HEK293 (cell line): Measurements from ENCODE around the gene NTRK3.

Experiments
- CTCF ChIA-PET: fragments of 350-600 bp; formaldehyde crosslinking; extraction: SDS; loops from one replicate; lab custom pipeline; 2021; ENCODE audit warnings: antibody characterized with exemption; lab: Yijun Ruan, JAX
- POLR2A ChIA-PET: fragments of 300-600 bp; formaldehyde crosslinking; extraction: SDS; loops from one replicate; lab custom pipeline; 2020; ENCODE audit warnings: antibody characterized with exemption, inconsistent platforms; lab: Yijun Ruan, JAX
- H3K27ac ChIP-seq: fragments of 200-500 bp; sonication (Bioruptor generic); 2 replicates; pipeline ENCODE4 v1.5.1; 2014; ENCODE audit warnings: low read depth, low read length, control low read depth, inconsistent platforms; ENCODE audit errors: extremely low read depth
- H3K36me3 ChIP-seq, 2 experiments: fragments of 200-500 bp in 1 of 2; sonication (Bioruptor generic) in 1 of 2; 1 replicate in 1 of 2; 2 replicates in 1 of 2; pipeline ENCODE4 v1.5.1; 2014 to 2017; ENCODE audit warnings: inconsistent platforms in 2 of 2, low read length in 2 of 2; ENCODE audit not compliant: control insufficient read depth in 2 of 2, insufficient read depth in 1 of 2
- H3K4me1 ChIP-seq: fragments of 200-500 bp; sonication (Bioruptor generic); 2 replicates; pipeline ENCODE4 v1.5.1; 2014; ENCODE audit warnings: mild to moderate bottlenecking, low read length, inconsistent platforms; ENCODE audit not compliant: control insufficient read depth, insufficient read depth
- H3K4me3 ChIP-seq: 2 replicates; pipeline ENCODE4 v1.5.1; 2011; ENCODE audit warnings: low read depth, mild to moderate bottlenecking, control low read depth, low read length, moderate library complexity
- H3K9me3 ChIP-seq: fragments of 200-500 bp; sonication (Bioruptor generic); 2 replicates; pipeline ENCODE4 v1.5.1; 2014; ENCODE audit warnings: low read depth, low read length, inconsistent platforms; ENCODE audit not compliant: control insufficient read depth, insufficient read depth
- BCL11B ChIP-seq: fragments of 450-650 bp; formaldehyde crosslinking; IDR thresholded peaks from 2 replicates; pipeline ENCODE4 v1.5.1; 2016; ENCODE audit warnings: low read depth, missing biosample characterization, missing genetic modification characterization
- GLI4 ChIP-seq: fragments of 450-650 bp; formaldehyde crosslinking; IDR thresholded peaks from 2 replicates; pipeline ENCODE4 v1.5.1; 2016; ENCODE audit warnings: missing biosample characterization, missing genetic modification characterization
- REST ChIP-seq: fragments of 450-650 bp; formaldehyde crosslinking; IDR thresholded peaks from 2 replicates; pipeline ENCODE4 v1.5.1; 2016; ENCODE audit warnings: missing biosample characterization, missing genetic modification characterization
- SCRT1 ChIP-seq: fragments of 450-650 bp; formaldehyde crosslinking; IDR thresholded peaks from 2 replicates; pipeline ENCODE4 v1.5.1; 2016; ENCODE audit warnings: missing biosample characterization, missing genetic modification characterization, borderline replicate concordance
- SETDB1 ChIP-seq: IDR thresholded peaks from one replicate; pipeline ENCODE4 v1.6.1; 2017; ENCODE audit warnings: mild to moderate bottlenecking, low read length, moderate library complexity, mixed read lengths; ENCODE audit not compliant: insufficient read length
- ZNF169 ChIP-seq: fragments of 450-650 bp; formaldehyde crosslinking; IDR thresholded peaks from 2 replicates; pipeline ENCODE4 v1.5.1; 2016; ENCODE audit warnings: missing biosample characterization, missing genetic modification characterization
- ZNF2 ChIP-seq: fragments of 450-650 bp; formaldehyde crosslinking; IDR thresholded peaks from 2 replicates; pipeline ENCODE4 v1.5.1; 2016; ENCODE audit warnings: missing biosample characterization, missing genetic modification characterization
- ZNF223 ChIP-seq: fragments of 450-650 bp; formaldehyde crosslinking; IDR thresholded peaks from 2 replicates; pipeline ENCODE4 v1.5.1; 2016; ENCODE audit warnings: missing biosample characterization, missing genetic modification characterization
- ZNF239 ChIP-seq: fragments of 450-650 bp; formaldehyde crosslinking; IDR thresholded peaks from 2 replicates; pipeline ENCODE4 v1.5.1; 2016; ENCODE audit warnings: missing biosample characterization, missing genetic modification characterization
- ZNF248 ChIP-seq: fragments of 450-650 bp; formaldehyde crosslinking; IDR thresholded peaks from 2 replicates; pipeline ENCODE4 v1.5.1; 2017; ENCODE audit warnings: missing biosample characterization, missing genetic modification characterization
- ZNF26 ChIP-seq: fragments of 450-650 bp; formaldehyde crosslinking; IDR thresholded peaks from 2 replicates; pipeline ENCODE4 v1.5.1; 2016; ENCODE audit warnings: missing biosample characterization, missing genetic modification characterization
- ZNF266 ChIP-seq: fragments of 450-650 bp; formaldehyde crosslinking; IDR thresholded peaks from 2 replicates; pipeline ENCODE4 v1.5.1; 2016; ENCODE audit warnings: missing biosample characterization, missing genetic modification characterization, low read depth
- ZNF510 ChIP-seq: fragments of 450-650 bp; formaldehyde crosslinking; IDR thresholded peaks from 2 replicates; pipeline ENCODE4 v1.5.1; 2018; ENCODE audit warnings: mild to moderate bottlenecking, missing genetic modification characterization, missing biosample characterization; ENCODE audit not compliant: insufficient replicate concordance
- ZNF549 ChIP-seq: fragments of 450-650 bp; IDR thresholded peaks from 2 replicates; pipeline ENCODE4 v1.5.1; 2018; ENCODE audit warnings: missing biosample characterization, missing genetic modification characterization, mild to moderate bottlenecking, inconsistent platforms, moderate library complexity
- ZNF561 ChIP-seq: fragments of 450-650 bp; IDR thresholded peaks from 2 replicates; pipeline ENCODE4 v1.5.1; 2018; ENCODE audit warnings: missing biosample characterization, missing genetic modification characterization, borderline replicate concordance
- ZNF571 ChIP-seq: fragments of 450-650 bp; formaldehyde crosslinking; IDR thresholded peaks from 2 replicates; pipeline ENCODE4 v1.5.0; 2017; ENCODE audit warnings: missing biosample characterization, missing genetic modification characterization
- ZNF610 ChIP-seq: fragments of 450-650 bp; formaldehyde crosslinking; IDR thresholded peaks from 2 replicates; pipeline ENCODE4 v1.5.1; 2016; ENCODE audit warnings: missing biosample characterization, missing genetic modification characterization, borderline replicate concordance
- ZNF639 ChIP-seq: fragments of 450-650 bp; formaldehyde crosslinking; IDR thresholded peaks from 2 replicates; pipeline ENCODE4 v1.5.1; 2016; ENCODE audit warnings: missing biosample characterization, missing genetic modification characterization
- ZNF658 ChIP-seq: fragments of 450-650 bp; formaldehyde crosslinking; IDR thresholded peaks from 2 replicates; pipeline ENCODE4; 2016; ENCODE audit warnings: missing biosample characterization, missing genetic modification characterization
- ZNF76 ChIP-seq: fragments of 450-650 bp; formaldehyde crosslinking; IDR thresholded peaks from 2 replicates; pipeline ENCODE4; 2016; ENCODE audit warnings: low read depth, missing biosample characterization, missing genetic modification characterization, borderline replicate concordance
- ZNF776 ChIP-seq: fragments of 450-650 bp; formaldehyde crosslinking; IDR thresholded peaks from 2 replicates; pipeline ENCODE4 v1.5.0; 2017; ENCODE audit warnings: missing biosample characterization, missing genetic modification characterization, borderline replicate concordance
- ZNF777 ChIP-seq: fragments of 450-650 bp; formaldehyde crosslinking; IDR thresholded peaks from 2 replicates; pipeline ENCODE4 v1.5.1; 2017; ENCODE audit warnings: missing biosample characterization, missing genetic modification characterization, borderline replicate concordance
- ZSCAN16 ChIP-seq: fragments of 450-650 bp; formaldehyde crosslinking; IDR thresholded peaks from 2 replicates; pipeline ENCODE4 v1.5.1; 2016; ENCODE audit warnings: missing biosample characterization, missing genetic modification characterization
- ZSCAN18 ChIP-seq: fragments of 450-650 bp; formaldehyde crosslinking; IDR thresholded peaks from 2 replicates; pipeline ENCODE4 v1.5.1; 2016; ENCODE audit warnings: missing biosample characterization, missing genetic modification characterization
- ZXDB ChIP-seq: fragments of 450-650 bp; formaldehyde crosslinking; IDR thresholded peaks from 2 replicates; pipeline ENCODE4 v1.5.1; 2016; ENCODE audit warnings: missing biosample characterization, missing genetic modification characterization

Gene NTRK3

GRCh38 chr15:88166082-88166993 lies 90.2 kb downstream of the NTRK3 start:
- ChIA-PET POLR2A (no interaction called here), CTCF (interaction anchor here (0.6 to 1.1 kb wide), 4 partner anchors 8 to 138 kb away, joined by 3 read pairs; no protein-coding TSS in a partner anchor)
- TF ChIP-seq ZNF169 (no peak), BCL11B (no peak), ZNF510 (tag by site-specific recombination) (no peak), REST (tag by site-specific recombination) (peak; percentile 90), ZNF26 (tag by site-specific recombination) (no peak), ZNF777 (tag by site-specific recombination) (no peak), ZNF248 (tag by site-specific recombination) (no peak)
- H3K27ac ChIP-seq, result no peak overlapping the region
- no peaks in the 10 kb centered on the region for H3K9me3 ChIP-seq
- no peaks in the 10 kb centered on the region for H3K4me1 ChIP-seq
- no peaks in the 10 kb centered on the region for H3K36me3 ChIP-seq
- no peak overlapping the region for H3K4me3 ChIP-seq

- ChIA-PET POLR2A (no interaction called here), CTCF (no interaction called here)
- Histone ChIP-seq H3K27ac (no peak overlapping the region), H3K36me3 (no peaks in the 10 kb centered on the region), H3K4me3 (no peak overlapping the region), H3K9me3 (no peaks in the 10 kb centered on the region), H3K4me1 (no peaks in the 10 kb centered on the region)
- TF ChIP-seq SCRT1 (tag by site-specific recombination) (no peak), ZNF266 (no peak), ZNF776 (tag by site-specific recombination) (no peak), ZNF561 (tag by site-specific recombination) (no peak), ZNF239 (no peak), ZSCAN16 (tag by site-specific recombination) (no peak), ZNF639 (tag by site-specific recombination) (no peak)
Observed at GRCh38 chr15:88161636-88162035, 94.9 kb downstream of the NTRK3 start.

- H3K9me3 ChIP-seq, result no peaks in the 10 kb centered on the region
- CTCF ChIA-PET, result no interaction called here
- H3K36me3 ChIP-seq, result no peaks in the 10 kb centered on the region
- H3K4me1 ChIP-seq, result no peaks in the 10 kb centered on the region
- H3K27ac ChIP-seq, result no peak overlapping the region
- POLR2A ChIA-PET, result no interaction called here
- no peak overlapping the region for H3K4me3 ChIP-seq
- no peak for TF ChIP-seq ZNF223 (tag by site-specific recombination)
- no peak for TF ChIP-seq ZNF610 (tag by site-specific recombination)
- no peak for TF ChIP-seq ZNF658 (tag by site-specific recombination)
- no peak for TF ChIP-seq ZNF549 (tag by site-specific recombination)
- TF ChIP-seq ZNF2, result no peak
- no peak for TF ChIP-seq ZNF76 (tag by site-specific recombination)
- no peak for TF ChIP-seq ZSCAN18 (tag by site-specific recombination)
- no peak for TF ChIP-seq SETDB1
- TF ChIP-seq GLI4 (tag by site-specific recombination), result no peak
- TF ChIP-seq ZNF571, result no peak
- TF ChIP-seq ZXDB, result no peak
Observed at GRCh38 chr15:88155310-88155709, 101.2 kb downstream of the NTRK3 start.
